WERI-Rb-1 (cell line): ENCODE measurements around the gene KREMEN1.

Experiments used
- DNase-seq: peaks from one replicate; pipeline ENCODE4 v3.0.0-alpha.2; 2020
- H3K27ac ChIP-seq: fragments of 250-450 bp; sonication (Bioruptor Pico); 2 replicates; pipeline ENCODE4 v1.5.1; 2020; ENCODE audit warnings: mild to moderate bottlenecking, moderate library complexity
- H3K27me3 ChIP-seq: fragments of 250-450 bp; sonication (Bioruptor Pico); 2 replicates; pipeline ENCODE4 v1.5.1; 2021; ENCODE audit warnings: mild to moderate bottlenecking, low read depth, moderate library complexity; ENCODE audit not compliant: insufficient read depth, severe bottlenecking
- H3K36me3 ChIP-seq: fragments of 250-450 bp; sonication (Bioruptor Pico); 2 replicates; pipeline ENCODE4 v1.5.1; 2020; ENCODE audit warnings: mild to moderate bottlenecking, moderate library complexity
- H3K4me3 ChIP-seq: 2 replicates; pipeline ENCODE4 v1.5.1; 2011; ENCODE audit warnings: low read depth, mild to moderate bottlenecking, control low read depth, low read length
- H3K9me3 ChIP-seq: fragments of 250-450 bp; sonication (Bioruptor Pico); 2 replicates; pipeline ENCODE4 v1.5.1; 2021; ENCODE audit warnings: mild to moderate bottlenecking, moderate library complexity; ENCODE audit not compliant: severe bottlenecking
- TF ChIP-seq, protein P1 (sequence below): IDR thresholded peaks from 2 replicates; pipeline ENCODE4 v1.5.1; 2011; ENCODE audit warnings: low read depth, mild to moderate bottlenecking, control low read depth, inconsistent platforms, low read length

Gene KREMEN1

DNA sequence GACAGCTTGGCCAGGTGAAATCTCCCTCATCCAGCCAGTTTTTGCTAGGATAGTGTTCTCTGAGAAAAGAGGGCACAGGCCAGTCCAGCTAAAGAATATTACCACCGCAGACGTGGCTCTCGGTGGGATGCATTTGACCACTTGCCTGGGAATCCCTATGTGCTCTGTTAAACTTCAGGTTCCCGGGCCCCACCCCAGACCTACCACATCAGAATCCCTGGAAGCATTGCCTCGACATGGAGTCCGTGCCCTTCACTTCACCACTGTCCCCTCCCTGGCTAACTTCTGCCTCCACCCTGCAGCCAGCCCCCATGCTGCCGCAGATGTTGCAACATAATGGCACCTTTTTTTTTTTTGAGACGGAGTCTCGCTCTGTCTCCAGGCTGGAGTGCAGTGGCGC is 76.0 kb downstream of the KREMEN1 start:
- Histone ChIP-seq H3K9me3 (no peaks in the 10 kb centered on the region), H3K27ac (no peak overlapping the region), H3K4me3 (no peak overlapping the region), H3K27me3 (no peaks in the 10 kb centered on the region), H3K36me3 (no peaks in the 10 kb centered on the region)
- TF ChIP-seq, protein P1, sequence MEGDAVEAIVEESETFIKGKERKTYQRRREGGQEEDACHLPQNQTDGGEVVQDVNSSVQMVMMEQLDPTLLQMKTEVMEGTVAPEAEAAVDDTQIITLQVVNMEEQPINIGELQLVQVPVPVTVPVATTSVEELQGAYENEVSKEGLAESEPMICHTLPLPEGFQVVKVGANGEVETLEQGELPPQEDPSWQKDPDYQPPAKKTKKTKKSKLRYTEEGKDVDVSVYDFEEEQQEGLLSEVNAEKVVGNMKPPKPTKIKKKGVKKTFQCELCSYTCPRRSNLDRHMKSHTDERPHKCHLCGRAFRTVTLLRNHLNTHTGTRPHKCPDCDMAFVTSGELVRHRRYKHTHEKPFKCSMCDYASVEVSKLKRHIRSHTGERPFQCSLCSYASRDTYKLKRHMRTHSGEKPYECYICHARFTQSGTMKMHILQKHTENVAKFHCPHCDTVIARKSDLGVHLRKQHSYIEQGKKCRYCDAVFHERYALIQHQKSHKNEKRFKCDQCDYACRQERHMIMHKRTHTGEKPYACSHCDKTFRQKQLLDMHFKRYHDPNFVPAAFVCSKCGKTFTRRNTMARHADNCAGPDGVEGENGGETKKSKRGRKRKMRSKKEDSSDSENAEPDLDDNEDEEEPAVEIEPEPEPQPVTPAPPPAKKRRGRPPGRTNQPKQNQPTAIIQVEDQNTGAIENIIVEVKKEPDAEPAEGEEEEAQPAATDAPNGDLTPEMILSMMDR: no peak
- no peak for DNase-seq

DNA sequence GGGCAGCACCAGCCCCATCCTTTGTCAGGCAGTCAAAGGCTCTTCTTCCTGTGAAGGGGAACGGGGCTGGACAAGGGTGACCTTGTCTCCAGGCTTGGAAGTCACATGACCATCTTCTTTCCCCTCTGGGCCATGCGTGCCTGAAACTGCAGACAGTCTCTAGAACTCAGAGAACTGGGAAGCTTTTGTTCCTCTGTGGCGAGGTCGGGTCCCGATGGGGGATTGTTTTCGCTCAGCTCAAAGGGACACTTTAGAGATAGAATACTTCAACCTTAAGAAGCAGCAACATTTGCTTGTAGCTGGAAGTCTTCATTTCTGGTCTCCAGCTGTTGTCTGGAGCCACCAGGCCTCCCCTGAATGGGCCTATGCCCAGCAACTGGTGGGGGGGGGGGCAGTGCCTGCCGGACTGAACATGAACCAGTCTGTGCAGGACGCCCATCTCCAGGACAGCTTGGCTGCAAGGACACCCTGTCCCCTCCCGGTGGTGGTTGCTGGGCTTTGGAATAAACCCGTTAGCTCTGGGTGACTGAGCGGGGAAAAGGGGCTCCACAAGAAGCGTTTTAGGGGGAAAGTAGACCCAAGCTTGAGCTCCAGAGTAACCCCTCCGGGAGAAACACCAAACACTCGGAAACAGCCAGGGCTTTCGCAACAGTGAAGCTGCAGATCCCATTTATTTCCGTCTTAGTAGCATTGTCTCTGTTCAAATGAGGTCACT is 77.2 kb downstream of the KREMEN1 start:
- Histone ChIP-seq H3K4me3 (no peak overlapping the region), H3K9me3 (no peaks in the 10 kb centered on the region), H3K36me3 (no peaks in the 10 kb centered on the region), H3K27me3 (no peaks in the 10 kb centered on the region), H3K27ac (no peak overlapping the region)
- no peak for DNase-seq
- TF ChIP-seq, protein P1: no peak

DNA sequence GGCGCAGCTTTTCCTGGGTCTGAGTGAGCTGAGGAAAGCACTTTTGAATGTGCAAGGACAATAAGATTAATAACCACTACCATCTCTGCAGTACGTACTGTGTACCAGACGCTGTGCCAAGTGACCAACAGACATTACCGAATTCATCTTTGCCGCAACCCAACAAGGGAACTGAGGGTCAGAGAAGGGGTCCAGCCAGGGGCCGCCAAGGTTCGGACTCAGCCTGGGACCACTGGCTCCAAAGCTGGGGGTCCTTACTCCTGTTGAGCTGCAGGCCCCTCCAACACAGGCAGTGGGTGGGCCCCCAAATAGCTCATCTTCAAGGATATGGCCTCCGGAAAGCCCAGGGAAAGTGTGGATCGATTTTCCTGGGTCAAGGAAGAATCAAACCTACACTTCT is 77.9 kb downstream of the KREMEN1 start:
- H3K4me3 ChIP-seq: no peak overlapping the region
- TF ChIP-seq, protein P1: no peak
- H3K36me3 ChIP-seq: no peaks in the 10 kb centered on the region
- no peaks in the 10 kb centered on the region for H3K27me3 ChIP-seq
- no peaks in the 10 kb centered on the region for H3K9me3 ChIP-seq
- no peak for DNase-seq
- no peak overlapping the region for H3K27ac ChIP-seq

DNA sequence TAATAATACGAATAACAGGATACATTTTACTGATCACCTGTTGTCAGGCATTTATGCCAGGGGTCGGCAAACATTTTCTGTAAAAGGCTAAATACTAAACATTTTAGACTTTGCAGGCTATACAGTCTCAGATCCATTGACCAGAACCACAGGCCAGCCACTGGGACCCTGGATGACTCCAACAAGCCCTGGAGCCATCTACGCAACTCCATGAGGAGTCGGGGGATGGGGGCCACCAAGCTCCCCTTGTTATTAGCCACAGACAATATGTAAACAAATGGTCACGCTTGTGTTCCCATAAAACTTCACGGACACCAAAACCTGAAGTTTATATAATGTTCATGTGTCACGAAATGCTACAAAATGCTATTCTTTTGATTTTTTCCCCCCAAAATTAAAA is 78.5 kb downstream of the KREMEN1 start:
- TF ChIP-seq, protein P1: no peak
- Histone ChIP-seq H3K27ac (no peak overlapping the region), H3K27me3 (no peaks in the 10 kb centered on the region), H3K4me3 (no peak overlapping the region), H3K9me3 (no peaks in the 10 kb centered on the region), H3K36me3 (no peaks in the 10 kb centered on the region)
- DNase-seq: no peak

DNA sequence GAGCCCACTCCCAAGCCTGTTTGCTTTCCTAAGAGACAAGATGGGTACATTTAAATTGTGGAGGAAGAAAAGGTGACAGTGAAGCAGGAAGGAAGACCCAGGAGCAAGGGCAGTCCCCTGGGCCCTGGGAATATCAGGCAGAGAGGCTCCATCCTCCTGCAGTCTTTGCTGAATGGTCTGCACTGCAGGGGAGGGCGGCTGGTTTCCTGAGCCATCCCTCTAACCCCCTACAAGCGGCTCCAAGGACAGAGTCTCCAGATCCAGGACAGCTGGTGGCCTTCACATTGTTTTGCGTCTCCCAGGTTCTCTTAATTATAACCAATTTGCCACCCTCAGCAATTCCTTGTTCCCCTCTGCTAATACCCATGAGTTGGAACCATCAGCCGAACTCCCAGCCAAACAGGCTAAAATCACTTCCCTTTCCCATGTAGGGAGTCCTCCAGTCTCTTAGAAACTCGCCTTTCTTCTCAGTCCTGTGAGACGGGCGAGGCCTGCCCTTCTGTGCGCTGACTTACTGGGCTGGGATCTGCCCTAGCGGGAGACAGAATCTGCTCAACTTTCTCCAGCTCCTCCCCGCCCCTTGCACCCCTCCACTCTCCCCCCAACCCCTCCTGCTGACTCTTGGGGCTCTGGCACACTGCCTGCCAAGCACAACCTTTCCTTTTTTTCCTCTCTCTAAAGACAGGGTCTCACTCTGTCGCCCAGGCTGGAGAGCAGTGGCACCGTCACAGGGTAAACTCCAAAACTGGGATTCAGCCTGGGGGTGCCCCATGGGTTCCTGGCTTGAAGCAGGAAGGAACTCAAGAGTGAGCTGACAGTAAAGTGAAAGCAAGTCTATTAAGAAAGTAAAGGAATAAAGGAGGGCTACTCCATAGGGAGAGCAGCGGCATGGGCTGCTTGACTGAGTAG is 79.5 kb downstream of the KREMEN1 start:
- no peaks in the 10 kb centered on the region for H3K9me3 ChIP-seq
- no peak overlapping the region for H3K4me3 ChIP-seq
- no peak overlapping the region for H3K27ac ChIP-seq
- TF ChIP-seq, protein P1: no peak
- no peak for DNase-seq
- no peaks in the 10 kb centered on the region for H3K36me3 ChIP-seq
- H3K27me3 ChIP-seq: no peaks in the 10 kb centered on the region
